GM21717 (cell line): Measurements from ENCODE around the gene CHAMP1.
"Not testable (repeated sequence)": the region's sequence is repeated elsewhere in the genome, so short reads cannot be mapped to it uniquely, and the experiment has no call there.

Source experiments
- ATAC-seq: cut with Tn5 transposase; IDR thresholded peaks from one replicate; pipeline ENCODE4 v1.9.1; 2021; ENCODE audit warnings: mild to moderate bottlenecking, moderate library complexity; ENCODE audit not compliant: unreplicated experiment

Gene CHAMP1

DNA sequence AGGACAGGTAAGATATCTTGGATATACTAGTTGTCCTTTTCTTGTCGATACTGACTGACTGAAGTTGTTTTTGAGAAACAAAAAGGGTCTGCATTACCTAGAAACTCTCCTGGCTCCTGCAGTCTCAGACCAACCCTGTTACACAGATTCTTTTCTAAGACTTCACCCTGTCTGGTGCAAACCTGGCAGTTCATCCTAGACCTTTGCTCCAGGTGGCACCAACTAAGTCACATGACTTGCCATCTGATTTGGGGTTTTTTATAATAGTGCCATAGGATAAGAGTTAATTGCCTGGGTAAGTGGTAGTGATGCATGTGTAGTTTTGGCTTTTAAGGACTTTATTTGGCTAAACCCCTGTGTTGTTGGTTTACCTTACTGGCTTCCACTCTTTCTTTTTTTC is 14.3 kb downstream of the CHAMP1 start:
- no peak for ATAC-seq

GRCh38 chr13:114330086-114330485 is 15.8 kb downstream of the CHAMP1 start:
- no peak for ATAC-seq

DNA sequence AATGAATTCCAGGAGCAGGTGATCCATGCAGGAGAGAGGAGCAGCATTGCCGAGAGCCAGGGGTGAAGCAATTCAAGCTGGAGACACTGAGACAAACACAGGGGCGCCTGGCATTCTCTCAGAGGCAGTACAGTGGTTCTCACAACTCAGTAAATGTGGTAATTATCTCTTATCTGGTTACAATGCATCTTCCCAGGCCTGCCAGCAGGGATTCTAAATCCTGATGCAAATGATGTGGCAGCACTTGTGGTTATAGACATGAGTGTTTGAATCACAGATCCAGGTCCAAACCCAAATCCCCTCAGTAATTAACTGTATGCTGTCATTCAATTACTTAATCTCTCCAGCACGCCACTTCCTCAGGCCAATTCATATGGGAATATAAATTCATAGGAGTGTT is 19.6 kb downstream of the CHAMP1 start:
- ATAC-seq: not testable (repeated sequence)

DNA sequence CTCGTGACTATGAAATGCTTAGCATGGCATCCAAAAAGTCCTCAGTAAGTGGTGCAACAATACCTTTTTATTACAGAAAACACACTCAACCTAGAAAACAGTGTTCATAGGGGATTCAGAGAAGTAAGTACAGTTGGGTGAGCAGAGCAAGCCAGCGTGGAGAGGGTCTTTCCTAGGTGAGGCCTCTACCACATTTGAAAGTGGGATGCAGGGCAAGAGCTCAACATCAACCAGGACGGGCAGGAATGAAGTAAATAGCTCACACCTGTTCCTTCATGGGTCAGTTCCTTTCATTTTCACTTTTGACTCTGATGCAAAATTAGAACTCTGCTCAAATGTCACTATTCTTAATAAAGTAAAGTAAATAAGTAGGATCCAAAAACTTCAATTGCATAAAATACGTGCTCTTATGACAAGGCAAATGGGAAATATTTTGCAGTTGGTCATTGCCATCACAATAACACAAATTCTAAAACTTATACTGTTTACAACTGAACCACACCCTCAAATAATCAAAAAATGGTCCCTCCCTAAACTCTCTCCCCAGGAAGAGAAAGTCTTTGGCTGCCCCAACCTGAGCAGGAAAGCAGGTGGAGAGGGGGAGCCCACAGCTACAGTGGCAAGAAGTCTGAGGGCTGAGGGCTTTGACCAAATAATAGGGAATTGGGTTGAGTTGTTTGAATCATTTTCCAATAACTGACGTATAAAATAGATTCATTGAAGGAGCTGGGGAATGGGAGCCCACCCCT is 20.2 kb downstream of the CHAMP1 start:
- no peak for ATAC-seq

GRCh38 chr13:114336457-114336856 is 22.2 kb downstream of the CHAMP1 start:
- ATAC-seq: not testable (repeated sequence)

DNA sequence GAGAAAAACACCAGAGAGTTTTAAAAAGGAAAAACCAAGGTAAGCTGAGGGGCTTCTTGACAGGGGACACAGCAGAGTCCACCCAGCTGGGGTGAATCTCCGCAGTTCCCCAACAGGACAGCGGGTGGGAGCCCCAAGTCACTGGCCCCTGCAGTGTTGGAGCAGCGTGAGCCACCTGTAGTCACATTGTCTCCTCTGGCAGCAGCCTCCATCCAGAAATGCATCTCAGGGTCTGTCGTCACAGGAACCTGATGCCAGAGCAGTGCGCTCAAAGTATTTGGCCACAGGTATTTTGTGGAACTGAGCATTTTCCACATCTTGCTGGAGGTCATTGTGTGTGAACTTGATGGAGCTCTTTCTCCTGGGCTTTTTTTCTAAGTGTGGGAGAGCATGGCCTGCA is 24.7 kb downstream of the CHAMP1 start:
- ATAC-seq: no peak

DNA sequence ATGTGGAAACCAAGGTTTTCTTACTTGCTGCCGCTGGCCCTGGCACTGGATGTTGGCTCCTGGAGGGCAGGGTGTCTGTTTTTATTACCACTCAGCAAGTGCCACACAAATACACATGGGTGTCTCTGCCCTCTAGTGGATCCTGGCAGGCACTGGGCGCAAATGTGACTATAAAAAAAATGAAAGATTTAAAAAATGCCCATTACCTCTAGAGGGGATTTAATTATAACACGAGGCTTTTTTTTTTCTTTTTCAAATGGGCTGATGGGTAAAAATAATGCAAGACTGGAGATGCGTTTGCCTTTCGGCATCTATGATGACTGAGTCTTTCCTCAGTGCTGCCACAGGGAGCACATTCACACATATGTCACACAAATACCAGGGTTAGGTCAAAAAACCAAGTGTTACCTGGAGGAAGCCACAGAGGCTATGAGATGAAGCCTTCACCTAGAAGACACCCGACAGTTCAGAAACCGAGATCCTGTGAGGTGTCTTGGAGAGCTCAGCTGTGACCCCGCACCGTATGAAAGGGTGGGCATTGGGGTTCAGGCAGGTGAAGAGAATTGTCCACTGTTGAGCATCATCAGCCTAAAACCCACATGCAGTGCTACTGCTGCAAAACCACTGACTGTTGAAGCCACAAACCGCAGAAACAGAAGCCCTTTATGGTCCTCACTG is 25.7 kb downstream of the CHAMP1 start:
- no peak for ATAC-seq

DNA sequence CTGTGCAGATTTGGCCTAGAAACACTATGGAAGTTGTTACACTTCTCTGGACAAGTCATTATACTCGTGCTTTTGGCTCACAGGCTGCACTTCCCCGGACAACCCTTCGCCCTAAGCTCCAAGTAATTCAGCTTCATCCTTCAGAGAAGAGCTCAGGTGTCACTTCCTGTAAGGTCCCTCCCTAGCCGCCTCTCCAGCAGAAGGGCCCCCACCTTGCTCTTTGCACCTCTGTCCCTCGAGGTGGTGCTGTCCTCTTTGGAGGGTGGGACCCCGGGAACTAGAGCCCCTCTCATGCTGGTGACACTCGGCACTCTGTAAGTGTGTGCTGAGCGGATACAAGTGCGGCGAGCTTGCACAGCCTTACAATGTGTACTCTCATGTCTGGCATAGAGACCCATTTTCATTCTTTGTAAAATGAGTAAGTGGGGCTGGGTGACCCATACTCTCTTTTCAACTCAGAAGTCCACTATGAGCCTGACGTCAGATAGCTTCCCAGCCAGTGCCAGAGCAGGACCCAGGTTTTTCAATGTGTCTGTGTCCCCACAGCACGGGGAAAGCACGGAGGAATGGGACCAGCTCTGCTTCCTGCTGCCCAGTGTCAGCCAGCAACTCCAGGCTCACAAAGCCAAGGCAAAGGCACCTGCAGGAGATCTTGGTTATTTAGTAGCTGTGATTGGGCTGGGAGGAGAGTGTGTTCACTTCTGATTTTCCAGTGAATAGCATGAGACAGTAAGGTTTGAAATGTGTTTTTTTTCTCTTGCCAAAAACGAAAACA is 26.9 kb downstream of the CHAMP1 start:
- ATAC-seq: no peak

DNA sequence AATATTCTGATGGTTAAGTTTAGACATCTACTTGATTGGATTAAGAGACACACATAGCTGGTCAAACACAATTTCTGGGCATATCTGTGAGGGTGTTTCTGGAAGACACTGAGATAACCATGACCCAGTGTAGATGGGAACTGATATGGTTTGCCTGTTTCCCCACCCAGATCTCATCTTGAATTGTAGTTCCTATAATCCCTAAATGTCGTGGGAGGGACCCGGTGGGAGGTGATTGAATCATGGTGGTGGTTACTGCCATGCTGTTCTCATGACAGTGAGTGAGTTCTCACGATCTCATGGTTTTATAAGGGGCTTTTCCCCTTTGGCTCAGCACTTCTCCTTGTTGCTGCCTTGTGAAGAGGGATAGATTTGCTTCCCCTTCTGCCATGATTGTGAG is 33.0 kb downstream of the CHAMP1 start:
- ATAC-seq: not testable (repeated sequence)

GRCh38 chr13:114352763-114353162 is 38.5 kb downstream of the CHAMP1 start:
- not testable (repeated sequence) for ATAC-seq

DNA sequence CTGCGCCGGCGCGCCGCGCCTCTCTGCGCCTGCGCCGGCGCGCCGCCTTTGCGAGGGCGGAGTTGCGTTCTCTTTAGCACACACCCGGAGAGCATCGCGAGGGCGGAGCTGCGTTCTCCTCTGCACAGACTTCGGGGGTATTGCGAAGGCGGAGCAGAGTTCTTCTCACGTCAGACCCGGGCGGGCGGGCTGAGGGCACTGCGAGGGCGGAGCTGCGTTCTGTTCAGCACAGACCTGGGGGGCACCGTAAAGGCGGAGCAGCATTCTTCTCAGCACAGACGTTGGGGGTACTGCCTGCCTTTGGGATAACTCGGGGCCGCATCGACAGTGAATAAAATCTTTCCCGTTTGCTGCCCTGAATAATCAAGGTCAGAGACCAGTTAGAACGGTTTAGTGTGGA is 39.1 kb downstream of the CHAMP1 start:
- ATAC-seq: not testable (repeated sequence)
